GM10847 (cell line): ENCODE results near the gene ABHD5.

Source experiments
- POLR2A ChIP-seq: IDR thresholded peaks from 2 replicates; pipeline ENCODE4 v1.6.1; 2011; ENCODE audit not compliant: insufficient read length; ENCODE audit errors: extremely low read depth

Gene ABHD5

DNA sequence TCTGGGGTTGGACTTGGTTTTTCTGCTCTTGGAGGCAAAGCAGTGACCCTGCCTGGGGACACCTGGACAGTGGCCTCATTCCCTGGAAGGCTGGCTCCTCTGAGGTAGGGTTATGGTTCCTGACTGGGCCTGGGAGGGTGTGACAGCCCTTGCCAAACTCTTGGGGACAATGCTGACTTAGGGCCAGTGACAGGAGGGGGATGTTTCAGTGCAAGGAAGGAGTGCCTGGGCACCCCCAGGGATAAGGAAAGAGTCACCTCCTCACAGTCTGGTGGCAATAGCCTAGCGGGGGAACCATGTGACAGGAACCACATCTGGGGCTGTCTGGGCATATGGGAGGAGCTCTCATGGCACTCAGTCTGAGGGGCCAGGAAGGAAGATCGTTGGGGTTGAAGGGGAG is 91.8 kb downstream of the ABHD5 start:
- TF ChIP-seq POLR2A = no peak
